ENCODE measurements around the gene ZBTB9. TPM values are rescaled to one million over a fixed set of nuclear protein-coding genes. Genes with fewer than 3 reads are reported as not detected.
A peak's percentile ranks its signal among the peaks of the same experiment; 100 is the strongest.

Gene ZBTB9
- total RNA-seq, 1 donor from 2014 or later = 5.8 TPM

DNA sequence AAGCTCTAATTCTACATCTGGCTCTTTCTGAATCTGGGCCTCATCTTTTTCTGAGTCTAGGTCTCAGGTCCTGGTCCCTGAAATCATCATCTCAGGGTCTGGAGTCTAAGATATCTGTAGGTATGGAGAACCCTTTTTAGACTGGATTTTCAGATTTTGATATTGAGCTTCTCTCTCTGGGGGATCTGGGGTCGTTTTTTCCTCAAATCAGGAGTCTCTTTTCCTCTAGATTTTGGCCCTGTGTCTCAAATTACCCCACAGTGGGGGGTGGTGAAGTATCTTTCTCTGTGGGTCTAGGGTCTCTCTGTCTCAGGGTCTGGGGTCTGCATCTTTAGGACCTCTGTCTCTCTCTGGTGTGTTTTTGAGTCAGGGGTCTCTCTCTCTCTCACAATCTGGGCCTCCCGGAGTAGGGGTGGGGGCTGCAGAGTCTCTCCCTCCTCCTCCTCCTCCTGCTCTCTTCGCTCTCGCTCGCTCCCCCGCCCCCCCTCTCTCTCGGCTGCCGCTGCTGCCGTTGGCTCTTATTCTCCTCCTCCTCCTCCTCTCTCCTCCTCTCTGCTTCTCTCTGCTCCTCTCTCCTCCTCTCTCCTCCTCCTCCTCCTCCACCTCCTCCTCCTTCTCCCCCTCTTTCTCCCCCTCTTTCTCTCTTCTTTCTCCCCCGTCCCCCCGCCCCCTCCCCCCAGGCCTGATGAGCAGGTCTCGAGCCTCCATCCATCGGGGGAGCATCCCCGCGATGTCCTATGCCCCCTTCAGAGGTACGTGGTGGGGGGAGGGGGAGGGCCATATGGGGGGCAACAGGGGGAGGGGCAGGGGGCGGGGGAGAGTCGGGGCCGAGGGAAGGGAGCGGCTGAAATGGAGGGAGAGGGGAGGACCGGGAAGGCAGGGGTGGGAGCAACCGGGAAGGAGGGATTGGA lies 34.5 kb upstream of the ZBTB9 start, which contains the start of gene SYNGAP1:
Gene SYNGAP1, plus strand, starts transcription at position 486 of the 911 bp plus-strand sequence. Its CDS starts 200 bp downstream, at position 686.
- peak; percentile 59 for DNase-seq

DNA sequence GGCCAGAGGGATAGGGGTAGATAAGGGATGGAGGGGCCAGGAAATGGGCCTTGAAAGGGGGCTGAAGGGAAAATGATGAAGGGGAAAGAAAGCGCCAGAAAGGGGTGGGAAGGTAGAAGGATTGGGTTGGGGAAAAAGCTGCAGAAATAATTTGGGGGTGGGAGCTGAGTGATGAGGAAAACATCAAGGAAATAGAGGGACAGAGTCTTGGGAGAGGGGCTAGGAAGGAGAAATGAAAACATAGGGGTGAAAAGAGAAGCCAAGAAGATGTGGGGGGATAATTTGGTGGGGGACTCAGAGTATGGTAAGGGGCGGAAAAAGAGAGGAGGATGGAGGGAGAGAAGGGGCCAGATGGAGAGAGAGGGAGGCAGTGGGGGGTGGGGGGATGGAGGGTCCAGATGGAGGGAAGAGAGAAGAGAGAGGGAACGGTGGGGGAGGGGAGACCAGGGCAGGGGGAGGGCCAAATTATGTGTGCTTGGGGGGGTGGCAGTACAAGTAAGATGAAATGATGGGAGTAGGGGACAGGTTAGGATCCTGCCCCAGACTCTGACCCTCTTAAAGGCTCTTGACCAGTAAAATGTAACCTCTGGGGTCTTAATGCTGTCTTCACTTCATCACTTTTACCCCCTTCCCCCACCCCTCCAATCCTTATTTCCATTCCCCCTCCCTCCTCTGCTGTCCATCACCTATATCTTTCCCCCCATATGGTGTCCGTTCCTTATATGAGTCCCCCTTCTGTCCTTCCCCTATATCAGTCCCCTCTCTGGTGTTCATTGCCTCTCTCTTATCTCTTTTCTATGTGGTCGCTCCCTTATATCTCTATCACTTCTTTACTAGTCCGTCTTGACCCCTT lies 33.7 kb upstream of the ZBTB9 start:
- no peak for DNase-seq

DNA sequence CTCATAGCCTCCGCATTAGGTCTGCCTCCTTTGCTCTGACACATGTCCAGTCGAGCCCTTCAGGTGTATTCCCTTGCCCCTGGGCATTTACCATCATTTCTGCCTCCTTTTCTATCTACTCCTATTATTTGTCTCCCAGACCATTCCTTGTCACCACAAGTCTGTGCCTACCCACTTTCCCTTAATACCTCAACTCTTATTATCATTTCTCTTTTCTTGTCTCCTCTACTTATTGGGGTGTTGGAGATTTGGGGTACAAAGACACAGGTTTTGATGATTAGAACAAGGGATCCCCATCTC lies 33.1 kb upstream of the ZBTB9 start:
- DNase-seq = no peak

DNA sequence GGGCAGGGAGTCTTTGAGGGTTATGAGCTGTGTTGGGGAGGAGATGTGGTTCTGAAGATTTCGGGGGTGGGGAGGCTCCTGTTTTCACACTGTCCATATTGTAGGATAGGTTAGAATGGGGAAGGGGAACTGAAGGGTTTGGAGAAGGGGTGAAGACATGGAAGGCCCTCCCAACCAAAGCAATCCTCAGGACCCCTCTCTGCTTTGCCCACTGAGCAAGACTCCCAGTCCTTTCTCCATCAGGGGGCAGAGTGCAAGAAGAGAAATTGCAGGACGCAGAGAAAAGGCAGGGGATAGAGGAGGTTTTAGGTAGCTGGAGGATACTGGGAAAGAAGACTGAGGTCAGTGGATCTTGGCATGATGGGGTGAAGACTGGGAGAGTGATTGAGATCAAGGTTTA lies 30.6 kb upstream of the ZBTB9 start:
- no peak for DNase-seq

DNA sequence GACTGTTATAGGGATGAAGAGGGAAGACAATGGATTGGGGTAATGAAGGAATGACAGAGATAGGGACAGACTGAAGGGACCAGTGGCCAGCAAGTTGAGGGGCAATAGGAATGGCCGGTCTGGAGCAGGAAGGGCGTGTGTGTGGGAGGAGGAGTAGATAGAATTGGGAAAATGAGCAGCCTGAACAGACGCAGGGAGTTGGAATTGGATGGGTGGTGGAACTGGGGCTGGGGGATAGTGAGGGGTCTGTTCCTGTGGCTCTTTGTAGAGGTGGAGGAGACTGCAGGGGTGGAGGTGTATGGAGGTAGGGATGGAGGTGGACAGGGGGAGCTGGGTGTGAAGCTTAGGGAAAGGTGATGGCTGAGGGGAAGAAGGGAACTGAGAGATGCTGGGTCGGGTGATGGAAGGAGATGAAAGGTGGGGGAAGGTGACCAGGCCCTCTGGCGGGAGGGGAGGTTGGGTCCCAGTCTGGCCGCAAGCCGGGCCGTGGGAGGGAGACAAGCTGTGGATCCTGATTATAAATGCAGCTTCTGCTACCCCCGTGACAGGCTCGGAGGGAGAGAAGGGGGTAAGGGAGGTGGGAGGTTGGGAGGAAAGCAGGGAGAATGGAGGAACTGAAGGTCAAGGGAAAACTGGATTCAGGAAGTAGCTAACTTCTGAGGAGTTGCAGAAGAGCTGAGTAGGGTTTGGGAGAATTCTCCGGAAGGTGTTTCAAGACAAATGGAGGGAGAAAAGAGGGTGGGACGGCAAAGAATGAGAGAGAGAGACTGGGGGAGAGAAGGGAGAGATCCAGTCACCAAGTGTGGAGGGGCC lies 29.3 kb upstream of the ZBTB9 start:
- DNase-seq = no peak

DNA sequence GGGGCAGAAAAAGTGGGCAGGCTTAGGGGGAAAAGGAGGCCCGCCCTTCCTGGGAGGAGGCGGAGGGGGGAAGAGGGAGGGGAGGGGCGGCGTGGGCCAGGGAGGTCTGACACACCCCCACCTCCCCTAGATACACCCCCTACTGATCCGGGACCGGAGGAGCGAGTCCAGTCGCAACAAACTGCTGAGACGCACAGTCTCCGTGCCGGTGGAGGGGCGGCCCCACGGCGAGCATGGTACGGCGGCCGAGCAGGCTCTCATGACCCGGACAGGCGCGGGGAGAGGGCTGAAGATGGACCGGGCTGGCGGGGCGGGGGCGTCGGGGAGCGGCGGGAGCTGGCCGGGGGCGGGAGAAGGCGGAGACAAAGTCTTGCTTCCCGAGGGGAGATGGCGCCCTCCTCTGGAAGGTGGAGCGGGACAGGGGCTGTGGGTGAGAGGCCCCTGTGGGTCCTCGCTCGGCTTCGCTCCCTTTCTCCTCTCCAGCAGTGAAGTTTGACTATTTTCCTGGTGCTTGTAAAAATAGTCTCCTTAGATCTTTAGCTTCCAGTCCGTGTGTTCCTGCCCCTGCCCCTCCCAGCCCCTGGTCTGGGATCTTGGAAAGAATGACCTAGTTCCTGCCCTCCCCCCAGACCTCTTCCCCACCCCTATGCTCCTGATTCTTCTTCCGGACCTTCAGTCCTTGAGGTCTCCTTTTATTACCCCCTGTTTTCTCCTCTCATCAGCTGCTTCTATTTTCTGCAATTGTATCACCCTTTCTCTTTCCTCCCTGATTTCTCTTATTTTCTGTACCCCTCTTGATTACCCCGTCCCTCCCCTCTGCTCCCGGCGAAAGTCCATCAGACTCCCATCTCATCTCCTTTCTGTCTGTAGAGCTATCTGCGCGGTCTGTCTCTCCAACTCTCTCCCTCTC lies 28.5 kb upstream of the ZBTB9 start:
- peak; percentile 84 for DNase-seq

DNA sequence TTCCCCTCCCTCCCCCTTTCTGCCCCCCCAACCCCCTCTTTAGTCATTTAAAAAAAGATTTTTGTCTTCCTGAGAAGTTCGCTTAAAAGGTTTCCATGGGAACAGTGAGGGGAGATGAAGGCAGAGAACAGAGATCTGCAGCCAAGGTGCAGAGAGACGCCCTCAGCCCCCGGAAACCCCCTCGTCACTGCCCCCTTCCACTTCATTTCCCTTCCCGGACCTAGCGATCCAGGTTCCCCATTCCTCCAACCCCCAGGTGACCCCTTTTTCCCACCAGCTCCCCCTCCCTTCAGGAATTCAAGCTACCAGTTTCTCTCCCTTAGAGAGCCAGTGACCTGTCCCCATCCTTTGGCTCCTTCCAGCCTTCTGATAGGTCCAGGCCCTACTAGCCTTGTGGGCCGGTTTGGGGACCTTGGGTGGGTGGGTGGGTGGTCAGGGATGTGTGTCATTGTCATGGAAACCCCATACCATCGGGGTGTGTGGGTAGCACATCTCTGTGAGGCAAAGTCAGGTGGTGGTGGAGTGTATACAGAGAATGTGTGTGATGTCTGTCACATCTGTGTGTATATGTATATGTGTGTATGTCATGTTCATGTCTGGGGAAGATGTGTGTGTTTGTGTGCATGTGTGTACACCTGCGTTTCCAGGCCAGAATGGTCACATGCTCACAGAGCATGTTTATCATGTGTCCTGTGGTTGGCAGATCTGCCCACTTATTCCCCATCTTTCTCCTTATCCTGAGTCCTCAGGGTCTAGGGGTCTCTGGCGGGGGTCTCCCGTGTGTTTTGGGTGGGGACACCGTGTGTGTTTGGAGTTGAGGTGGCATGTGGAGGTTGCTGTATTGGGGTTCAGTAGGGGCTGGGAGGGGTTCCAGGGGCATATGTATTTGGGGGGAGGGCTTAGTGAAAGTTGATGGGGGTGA lies 27.5 kb upstream of the ZBTB9 start:
- no peak for DNase-seq

DNA sequence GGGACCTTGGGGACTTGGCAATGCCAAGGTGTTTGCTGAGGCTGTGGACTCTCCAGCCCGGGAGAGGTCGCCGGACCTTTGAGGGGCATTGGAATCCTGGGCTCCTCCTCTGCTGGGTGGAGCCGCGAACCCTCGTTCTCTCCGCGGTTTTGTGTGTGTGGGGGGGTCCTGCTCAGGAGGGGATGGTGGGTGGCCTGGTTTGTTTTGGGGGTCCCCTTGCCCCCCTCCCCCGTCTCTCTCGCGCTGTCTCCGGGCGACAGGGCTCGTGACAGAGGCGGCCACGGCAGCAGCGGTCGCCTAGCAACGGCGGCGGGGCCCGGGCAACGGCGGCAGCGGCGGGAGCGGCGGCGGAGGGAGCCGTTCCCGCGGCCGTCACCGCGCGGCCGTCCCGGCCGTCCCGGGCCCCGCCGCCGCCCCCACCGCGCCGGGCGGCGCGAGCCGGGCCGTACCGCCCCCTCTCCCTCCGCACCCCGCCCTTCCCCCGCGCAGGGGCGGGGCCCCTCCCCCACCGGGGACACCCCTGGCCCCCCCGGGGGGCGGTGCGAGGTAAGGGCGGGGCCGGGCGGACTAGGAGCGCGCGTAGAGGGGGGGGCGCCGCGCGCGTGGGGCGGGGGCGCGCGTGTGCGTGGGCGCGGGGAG lies 26.7 kb upstream of the ZBTB9 start:
- DNase-seq = no peak

DNA sequence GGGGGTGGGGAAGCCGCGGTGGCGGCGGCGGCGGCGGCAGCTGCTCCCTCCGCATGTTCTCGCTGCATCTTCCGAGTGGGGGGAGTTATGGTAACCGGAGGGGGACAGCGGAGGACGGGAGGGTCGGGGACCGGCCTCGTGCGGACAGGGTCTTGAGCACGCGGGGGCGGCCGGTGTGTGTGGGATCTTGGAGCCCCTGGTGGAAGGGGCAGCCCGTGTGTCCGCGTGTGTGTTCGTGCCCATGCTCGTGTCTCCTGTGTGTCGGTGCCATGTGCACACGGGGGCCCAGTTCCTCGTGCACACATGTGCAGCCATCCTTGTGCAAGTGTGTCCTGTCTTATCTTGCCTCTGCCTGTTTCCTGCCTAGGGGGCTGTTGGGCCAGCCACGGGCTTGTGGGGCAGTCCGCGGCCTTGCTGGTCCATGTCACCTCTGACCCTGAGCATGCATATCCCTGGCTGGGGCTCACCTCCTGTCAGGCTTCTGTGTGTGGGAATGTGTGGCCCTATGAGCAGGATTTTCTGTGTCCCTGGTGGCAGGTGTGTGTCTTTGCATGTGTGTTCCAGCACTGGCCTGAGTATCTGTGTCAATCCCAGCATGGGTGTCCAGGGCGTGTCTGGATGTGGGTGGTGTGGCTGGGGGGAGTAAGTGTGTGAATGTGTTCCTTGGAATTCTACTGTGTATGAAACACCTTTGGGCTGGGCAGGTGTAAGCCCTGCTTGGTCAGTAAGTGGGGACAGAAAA lies 26.0 kb upstream of the ZBTB9 start:
- peak; percentile 30 for DNase-seq

DNA sequence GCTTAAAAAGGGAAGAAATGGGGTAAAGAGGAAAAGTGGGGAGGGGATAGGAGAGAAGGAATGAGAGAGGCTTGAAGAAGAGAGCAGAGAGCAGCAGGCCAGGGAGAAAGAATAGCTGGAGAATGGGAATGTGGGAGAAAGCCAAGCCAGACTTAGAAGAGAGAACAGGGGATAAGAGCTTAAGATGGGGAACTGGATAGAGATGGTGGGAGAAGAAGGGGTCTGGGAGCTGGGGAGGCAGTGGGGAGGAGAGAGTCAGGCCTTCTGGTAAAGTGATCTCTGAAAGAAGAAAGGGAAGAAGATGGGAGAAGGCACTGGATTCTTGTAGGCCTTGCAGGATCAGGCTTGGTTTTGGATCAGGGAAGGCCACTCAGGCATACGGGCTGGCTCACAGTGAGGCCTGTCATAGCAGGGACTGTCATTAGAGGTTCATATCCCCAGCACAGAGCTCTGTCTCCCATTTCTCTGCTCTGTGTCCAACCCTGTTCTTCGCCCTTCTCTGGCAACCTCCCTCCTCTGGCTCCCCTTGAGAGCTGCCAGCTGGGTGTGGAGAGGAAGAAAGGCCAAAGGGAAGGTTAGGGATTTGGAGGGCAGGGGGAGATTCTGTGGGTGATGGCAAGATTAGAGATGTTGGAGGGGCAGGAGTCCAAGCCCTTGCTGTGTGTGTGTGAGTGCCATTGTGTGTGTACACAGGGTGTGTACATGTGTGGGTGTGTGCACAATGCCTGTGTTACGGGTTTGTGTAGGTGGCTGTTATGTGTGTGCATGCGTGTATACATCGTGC lies 25.2 kb upstream of the ZBTB9 start:
- DNase-seq = no peak

DNA sequence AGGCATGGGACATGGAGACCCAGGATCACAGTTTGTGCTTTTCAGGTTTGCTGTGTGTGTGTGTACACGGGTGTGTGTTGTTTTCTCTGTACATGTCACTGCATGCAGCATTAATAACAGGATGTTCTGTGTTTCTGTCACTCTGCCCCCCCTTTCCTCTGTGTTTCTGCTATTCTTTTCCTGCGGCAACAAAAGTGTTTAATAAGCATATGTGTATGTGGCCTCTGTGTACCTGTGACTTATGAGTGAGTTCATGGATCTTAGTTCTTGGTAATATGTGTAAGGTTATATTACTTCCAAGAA lies 24.7 kb upstream of the ZBTB9 start:
- DNase-seq = peak; percentile 14

DNA sequence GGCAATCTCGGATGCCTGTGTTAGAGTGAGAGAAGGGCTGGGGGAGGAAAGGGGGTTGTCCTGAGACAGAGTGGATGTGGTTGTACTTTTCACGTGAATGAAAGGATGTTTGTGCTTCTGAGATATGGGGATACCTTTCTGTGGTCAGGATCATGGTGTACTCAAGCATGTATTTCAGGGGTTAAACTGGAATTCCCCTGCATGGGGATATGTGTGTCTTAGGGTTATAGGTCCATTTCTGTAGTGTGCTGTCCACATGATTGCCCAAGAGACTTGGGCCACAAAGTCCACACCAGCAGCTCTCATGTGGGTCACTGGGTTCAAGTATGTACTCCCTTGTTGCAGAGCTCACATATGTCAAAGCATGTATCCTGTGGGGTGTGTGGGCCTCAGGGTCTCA lies 24.0 kb upstream of the ZBTB9 start:
- DNase-seq = no peak

DNA sequence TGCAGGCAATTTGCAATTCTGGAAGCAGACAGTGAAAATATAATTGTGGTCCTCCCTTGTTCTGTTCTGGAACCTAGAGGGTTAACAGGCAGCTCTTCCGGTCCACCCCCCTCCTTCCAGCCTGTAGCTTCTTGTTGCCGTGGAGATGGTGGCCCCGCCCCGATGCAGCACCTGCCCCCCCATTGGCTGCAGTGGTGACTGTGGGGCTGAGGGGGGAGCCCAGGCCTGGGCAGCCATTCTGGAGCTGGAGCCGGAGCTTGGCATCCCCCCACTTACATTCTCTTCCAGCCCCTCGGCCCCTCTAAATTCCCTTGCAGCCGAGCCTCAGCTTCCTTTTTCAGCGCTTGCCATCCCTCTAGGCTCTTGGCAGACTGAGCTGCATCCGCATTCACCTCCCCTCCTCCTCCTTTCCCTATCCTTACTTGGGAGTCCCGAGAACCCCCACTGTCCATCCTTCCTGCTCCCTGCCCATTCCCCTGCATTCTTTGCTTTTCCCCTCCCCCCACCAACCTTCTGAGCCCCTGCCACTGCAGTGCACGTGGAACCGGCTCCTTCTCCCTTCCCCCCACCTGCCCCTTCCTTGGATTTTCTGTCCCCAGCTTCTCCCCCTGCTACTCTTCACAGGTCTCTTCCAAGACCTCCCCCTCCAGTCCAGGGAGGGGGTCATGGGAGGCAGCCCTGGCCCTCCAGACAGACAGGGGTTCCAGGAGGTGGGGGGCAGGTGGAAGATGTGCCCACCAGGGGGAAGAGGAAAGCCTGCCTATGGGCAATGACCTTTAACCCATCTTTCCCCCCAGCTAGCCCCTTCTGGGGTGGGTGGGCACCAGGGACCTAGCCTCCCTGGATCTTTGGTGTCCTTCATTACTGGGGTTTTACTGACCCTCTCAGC lies 23.1 kb upstream of the ZBTB9 start:
- peak; percentile 62 for DNase-seq

DNA sequence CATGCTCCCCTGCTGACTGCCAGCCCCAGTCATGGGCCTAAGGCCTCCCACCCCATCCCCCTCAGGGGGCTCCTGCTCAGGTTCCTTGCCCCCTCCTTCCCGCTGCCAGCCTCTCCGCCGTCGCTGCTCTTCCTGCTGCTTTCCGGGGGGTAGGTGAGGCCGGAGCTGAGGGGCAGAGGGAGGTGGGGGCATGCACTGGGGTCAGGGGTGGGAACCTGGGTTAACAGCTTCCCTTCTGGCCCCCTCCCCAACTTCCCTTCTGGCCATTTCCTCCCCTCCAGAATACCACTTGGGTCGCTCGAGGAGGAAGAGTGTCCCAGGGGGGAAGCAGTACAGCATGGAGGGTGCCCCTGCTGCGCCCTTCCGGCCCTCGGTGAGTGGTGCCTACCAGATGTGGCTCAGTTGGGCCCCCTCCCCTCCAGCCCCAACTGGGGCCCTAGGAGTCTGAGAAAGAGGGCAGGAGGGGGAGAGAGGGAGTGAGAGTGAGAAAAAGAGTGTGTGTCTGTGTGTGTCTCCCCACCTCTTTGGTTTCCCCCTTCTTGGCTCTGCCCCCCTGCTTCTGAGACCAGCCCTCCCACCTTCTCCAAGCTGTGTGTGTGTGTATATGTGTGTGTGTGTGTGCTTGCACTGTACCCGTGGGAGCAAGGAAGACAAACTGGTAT lies 22.4 kb upstream of the ZBTB9 start:
- DNase-seq = no peak

DNA sequence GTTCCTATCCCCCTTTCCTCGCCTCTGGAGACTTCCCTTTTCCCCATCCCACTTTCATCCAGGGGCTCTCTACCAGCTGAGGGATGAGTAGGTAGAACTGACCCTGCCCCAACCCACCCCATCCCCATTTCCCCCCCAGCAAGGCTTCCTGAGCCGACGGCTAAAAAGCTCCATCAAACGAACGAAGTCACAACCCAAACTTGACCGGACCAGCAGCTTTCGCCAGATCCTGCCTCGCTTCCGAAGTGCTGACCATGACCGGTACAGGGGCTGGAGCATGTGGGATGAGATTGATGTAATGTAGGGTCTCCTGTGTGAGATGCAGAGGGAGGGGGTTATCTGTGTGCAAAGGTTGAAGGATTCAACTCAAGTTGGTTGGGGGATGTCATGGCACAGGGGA lies 21.8 kb upstream of the ZBTB9 start:
- DNase-seq = no peak

DNA sequence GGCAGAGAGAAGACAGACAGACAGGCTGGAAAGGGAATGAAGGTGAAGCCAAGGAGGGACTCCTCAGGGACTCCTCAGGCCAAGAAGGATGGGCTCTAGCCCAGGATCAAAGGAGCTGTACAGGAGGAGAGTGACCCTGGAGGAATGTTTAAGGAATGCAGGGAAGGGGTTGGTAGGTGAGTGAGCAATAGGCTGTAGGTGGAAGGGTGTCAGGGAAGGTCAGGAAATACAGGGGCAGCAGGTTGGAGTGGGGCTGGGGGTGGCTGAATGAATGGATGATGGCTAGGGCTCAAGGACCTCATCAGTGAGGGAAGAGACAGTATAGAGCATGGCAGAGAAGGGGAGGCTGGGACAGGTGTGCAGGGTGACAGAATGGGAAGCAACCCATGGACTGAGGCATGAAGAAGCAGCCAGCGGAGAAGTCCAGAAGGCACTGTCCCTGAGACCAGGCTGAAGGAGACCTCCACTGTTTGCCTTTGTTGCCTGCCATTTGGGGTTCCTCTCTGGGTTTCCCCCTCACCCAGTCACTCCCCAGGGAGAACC lies 21.3 kb upstream of the ZBTB9 start:
- DNase-seq = no peak
